Liver (tissue), 3 donors: ENCODE results near the gene EYA4.

Experiments
- CTCF ChIP-seq: fragments of 150-350 bp; IDR thresholded peaks from 2 replicates; pipeline ENCODE4 v1.5.1; 2017; ENCODE audit warnings: improper control_type of control experiment, low read depth, low read length; ENCODE audit not compliant: missing input control
- EGR1 ChIP-seq, 2 donors: IDR thresholded peaks; 2 replicates each; pipeline ENCODE4 v1.6.1; 2016 to 2018; ENCODE audit warnings: antibody characterized with exemption in 2 of 2, low read depth in 2 of 2
- FOXA1 ChIP-seq: IDR thresholded peaks from 2 replicates; pipeline ENCODE4 v1.6.1; 2016; ENCODE audit warnings: antibody characterized with exemption
- NR2F2 ChIP-seq: IDR thresholded peaks from 2 replicates; pipeline ENCODE4 v1.6.1; 2016; ENCODE audit warnings: antibody characterized with exemption
- REST ChIP-seq: IDR thresholded peaks from 2 replicates; pipeline ENCODE4 v1.6.1; 2016; ENCODE audit warnings: antibody characterized with exemption, mild to moderate bottlenecking
- TAF1 ChIP-seq: conservative IDR thresholded peaks from 2 replicates; pipeline ENCODE4 v1.6.1; 2016; ENCODE audit warnings: antibody characterized with exemption, mild to moderate bottlenecking
- donor health status: healthy.
- donor health status: healthy.

DNA sequence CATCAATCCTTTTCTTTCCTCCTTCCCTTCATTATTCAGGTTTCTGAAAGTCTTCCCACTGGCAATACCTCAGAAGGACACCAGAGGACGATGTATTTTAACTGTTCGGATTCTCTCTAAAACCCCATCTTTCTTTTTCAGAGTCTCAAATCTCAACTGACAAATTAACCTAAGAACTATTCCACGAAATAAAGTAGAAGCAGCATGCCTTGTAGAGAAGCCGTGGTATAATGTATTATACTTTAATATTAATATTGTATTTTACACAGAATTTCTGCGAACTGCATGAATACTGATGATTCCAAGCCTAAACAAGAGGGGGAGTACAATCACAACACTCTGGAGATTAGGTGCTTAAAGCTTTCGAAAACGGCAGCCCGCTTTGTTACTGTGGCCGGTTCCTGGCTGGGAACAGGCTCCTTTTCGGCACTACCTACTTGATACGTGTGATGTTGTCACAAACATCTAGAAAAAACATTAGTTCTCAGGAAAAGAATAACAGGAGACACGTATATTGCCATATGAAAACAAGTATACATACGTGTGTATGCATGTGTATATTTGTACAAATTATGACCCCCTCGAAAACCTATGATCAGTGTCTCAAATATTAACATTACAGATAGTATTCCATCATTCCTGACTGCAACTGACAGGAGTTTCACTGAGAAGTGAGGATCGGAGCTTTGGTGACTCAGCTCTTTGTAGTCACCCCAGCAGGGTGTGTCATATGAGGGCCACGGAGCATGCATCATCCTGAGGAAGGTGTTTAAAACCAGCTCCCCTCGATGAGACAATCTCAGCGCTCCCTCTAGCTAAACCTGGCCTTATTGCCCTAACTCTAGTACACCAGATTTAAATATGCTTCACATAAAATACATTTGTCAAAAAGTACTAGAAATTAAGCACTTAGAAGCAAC, 328.1 kb downstream of the EYA4 start:
- TF ChIP-seq TAF1 (no peak), CTCF (peak; percentile 91), EGR1 (IDR thresholded peaks at IDR 0.05; ENCODE audit: low read depth in 2 of 2) (no peak), NR2F2 (no peak), REST (no peak), FOXA1 (no peak)
